NCI-H1105 treated with DMSO at 0.1 percent for 48 hours (cell line): Measurements from ENCODE around the gene RER1.

ENCODE experiments used
- DNase-seq: peaks from one replicate; lab custom pipeline; 2025; lab: John Stamatoyannopoulos, UW

RER1 gene

GRCh38 chr1:2445823-2446215 is 54.2 kb downstream of the RER1 start:
- no peak for DNase-seq

- DNase-seq, result no peak
Measured at GRCh38 chr1:2446394-2446793, 54.8 kb downstream of the RER1 start.

GRCh38 chr1:2446861-2447260 is 55.2 kb downstream of the RER1 start:
- DNase-seq, result no peak

GRCh38 chr1:2447276-2448097 is 55.8 kb downstream of the RER1 start:
- no peak for DNase-seq

- no peak for DNase-seq
Measured at GRCh38 chr1:2448098-2448445, 56.4 kb downstream of the RER1 start.

GRCh38 chr1:2449636-2450454 is 58.2 kb downstream of the RER1 start:
- no peak for DNase-seq

GRCh38 chr1:2451741-2452140 is 60.1 kb downstream of the RER1 start:
- no peak for DNase-seq

- DNase-seq, result no peak
Measured at GRCh38 chr1:2452201-2452931, 60.7 kb downstream of the RER1 start.

GRCh38 chr1:2452932-2453315 is 61.3 kb downstream of the RER1 start:
- no peak for DNase-seq

GRCh38 chr1:2454227-2454626 is 62.6 kb downstream of the RER1 start:
- no peak for DNase-seq
